Activated CD4-positive, alpha-beta T cell treated with anti-CD3 and anti-CD28 coated beads for 24 hours (primary cell): ENCODE measurements around the gene GARIN5B.
"Not testable (repeated sequence)": the region's sequence is repeated elsewhere in the genome, so short reads cannot be mapped to it uniquely, and the experiment has no call there.

Source experiments
- DNase-seq, 2 donors: peaks; one replicate each; pipeline ENCODE4 v3.0.0-alpha.2; 2020; ENCODE audit warnings: low read depth in 2 of 2

The GARIN5B gene

DNA sequence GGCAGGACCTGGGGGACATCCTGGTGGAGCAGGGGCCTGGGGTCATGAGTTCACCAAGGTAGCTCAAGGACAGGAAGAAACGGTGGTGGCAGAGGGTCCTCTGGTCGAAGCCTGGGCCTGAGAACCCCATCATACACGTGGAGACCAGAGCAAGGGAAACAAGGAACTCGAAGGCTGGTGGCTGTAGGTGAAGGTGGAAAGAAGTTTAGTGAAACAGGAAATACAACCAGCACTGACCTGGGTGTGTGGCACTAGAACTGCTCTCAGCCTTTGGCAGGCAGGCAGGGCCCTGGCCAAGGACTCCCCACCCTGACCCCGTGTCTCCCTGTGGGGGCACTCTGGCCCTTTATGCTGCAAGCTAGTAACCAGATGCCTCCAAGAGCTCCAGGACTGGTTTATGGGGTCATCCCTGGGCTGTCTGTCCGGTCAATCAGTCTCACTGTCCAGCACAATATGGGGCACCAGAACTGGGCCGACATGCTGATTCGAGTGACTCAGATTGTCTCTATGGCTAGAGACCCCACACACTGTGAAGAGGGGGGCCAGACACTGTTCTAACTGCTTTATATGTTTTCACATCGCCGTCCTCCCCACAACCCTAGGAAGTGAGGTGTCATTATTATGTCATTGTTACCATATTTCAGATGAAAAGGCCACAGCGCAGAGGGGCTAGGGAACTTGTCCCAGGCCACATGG lies 12.3 kb downstream of the GARIN5B start:
- no peak for DNase-seq

DNA sequence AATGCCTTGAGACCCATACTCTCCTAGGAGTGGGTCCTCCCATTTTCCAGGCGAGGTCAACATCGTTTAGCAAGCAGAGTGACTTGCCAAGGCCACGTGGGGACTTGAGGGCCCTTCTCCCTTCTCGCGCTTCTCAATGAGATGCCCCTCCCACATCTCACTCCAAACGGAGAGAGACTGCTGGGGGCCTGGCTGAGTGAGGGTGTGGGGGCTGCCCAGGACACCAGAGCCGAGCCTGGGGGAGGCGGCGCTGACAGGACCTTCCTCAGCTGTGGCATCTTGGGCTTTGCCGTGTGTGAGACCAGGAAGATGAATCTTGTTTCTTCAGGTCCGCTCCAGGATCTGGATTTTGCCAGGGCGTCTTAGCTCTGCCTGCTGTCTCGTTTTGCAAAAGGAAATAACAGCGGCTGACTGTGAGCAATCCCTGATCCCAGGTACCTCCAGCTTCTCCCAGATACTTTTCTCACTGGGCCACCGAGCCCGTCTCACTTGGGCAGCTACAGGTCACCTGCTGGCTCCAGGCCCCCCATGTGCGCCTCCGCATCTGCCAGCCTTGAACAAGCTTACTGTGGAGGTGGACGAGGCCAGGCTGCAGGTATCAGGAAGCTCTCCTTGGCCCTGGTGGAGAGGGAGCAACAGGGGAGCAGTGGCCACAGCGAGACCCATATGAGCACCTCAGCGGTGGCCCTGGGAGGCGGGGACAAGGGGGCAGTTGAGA lies 14.6 kb downstream of the GARIN5B start:
- DNase-seq: no peak

DNA sequence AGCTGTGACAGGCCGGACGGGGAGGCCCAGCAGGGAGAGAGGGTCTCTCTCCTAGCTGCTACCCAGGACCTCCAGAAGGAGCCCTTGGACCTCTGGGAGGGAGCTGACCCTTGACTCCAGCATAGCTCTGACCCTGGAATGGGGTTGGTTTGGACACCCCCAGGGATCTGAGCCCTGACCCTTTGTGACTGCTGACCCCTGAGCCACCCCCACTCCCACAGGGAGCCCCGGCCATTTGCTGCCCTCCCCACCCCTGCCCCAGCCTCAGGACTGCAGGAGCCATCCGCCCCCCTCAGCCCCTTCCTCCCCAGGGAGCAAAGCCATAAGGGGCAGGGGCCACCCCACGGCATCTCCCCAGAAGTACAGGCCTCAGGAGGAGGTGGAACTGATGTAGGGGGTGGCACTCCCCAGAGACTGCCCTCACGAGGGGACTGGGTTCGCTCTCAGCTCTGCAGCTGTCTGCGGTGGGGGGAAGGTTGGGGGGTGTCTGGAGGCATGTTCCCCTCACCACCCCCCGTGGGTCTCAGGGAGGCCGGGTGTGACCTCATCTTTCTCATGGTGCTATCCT lies 15.5 kb downstream of the GARIN5B start:
- DNase-seq: no peak

- no peak for DNase-seq
Observed at GRCh38 chr19:55346725-55347441, 16.2 kb downstream of the GARIN5B start.

DNA sequence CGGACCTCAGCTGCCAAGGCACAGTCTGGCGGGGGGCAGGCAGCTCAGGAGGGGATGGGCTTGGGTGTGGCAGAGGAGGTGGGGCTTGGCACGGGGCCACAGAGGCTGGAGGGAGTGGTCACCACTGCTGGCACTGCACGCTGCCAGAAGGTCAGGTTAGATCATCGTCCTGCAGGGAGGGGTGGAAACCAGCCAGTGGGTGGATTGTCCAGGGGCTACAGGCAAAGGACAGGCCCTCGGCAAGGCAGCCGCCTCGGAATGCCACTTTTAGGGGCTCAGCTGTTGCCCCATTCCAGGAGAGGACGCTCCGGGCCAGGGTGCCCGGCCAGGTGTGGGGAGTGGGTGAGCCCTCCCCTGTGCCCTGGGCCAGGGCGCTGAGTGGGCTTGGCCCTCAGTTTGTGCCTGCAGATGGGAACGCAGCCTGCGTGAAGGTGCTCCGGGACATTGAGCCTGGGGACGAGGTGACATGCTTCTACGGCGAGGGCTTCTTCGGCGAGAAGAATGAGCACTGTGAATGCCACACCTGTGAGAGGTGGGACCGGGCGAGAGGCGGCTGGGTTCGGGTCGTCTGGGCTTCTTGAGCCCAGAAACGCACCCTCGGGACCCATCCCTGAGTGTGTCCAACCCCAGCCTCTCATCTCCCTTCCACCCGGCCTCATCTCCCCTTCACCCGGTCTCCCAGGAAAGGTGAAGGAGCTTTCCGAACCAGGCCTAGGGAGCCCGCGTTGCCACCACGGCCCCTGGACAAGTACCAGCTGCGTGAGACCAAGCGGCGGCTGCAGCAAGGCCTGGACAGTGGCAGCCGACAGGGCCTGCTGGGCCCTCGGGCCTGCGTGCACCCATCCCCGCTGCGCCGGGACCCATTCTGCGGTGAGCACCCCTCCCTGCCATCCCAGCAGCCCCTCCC lies 17.0 kb downstream of the GARIN5B start:
- DNase-seq: no peak

DNA sequence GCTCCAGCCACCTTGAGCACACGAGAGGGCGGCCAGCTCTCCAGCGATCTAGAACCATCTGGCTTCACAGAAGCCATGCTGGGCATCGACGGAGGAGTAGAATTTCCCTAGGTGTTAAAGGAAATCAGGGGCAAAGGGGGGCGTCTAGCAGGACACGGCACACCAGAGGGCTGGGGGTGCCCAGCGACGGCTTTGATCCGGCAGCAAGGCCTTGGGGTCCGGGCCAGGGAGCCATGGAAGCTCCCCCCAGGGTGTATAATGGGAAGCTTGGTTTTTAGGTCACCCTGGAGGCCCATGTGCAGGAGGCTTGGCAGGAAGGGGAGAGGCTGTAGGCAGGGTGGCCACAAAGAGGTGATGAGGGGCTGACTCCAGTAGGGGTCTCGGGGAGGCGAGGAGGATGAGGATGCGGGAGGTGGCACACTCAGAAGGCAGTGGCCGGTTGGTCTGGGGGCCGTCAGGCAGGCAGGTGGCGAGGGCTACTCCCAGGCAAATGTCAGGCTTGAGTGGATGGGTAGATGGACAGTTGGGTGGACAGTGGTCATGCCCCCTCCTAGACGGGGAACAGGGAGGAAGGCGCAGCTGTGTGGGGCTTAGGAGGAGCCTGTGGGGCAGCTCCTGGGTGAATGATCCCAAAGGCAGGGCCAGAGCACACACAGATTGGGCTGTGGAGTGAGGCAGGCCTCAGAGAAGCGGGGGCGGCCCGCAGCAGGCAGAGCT lies 17.8 kb downstream of the GARIN5B start:
- no peak for DNase-seq

- no peak for DNase-seq
Observed at GRCh38 chr19:55344444-55344843, 18.6 kb downstream of the GARIN5B start.

DNA sequence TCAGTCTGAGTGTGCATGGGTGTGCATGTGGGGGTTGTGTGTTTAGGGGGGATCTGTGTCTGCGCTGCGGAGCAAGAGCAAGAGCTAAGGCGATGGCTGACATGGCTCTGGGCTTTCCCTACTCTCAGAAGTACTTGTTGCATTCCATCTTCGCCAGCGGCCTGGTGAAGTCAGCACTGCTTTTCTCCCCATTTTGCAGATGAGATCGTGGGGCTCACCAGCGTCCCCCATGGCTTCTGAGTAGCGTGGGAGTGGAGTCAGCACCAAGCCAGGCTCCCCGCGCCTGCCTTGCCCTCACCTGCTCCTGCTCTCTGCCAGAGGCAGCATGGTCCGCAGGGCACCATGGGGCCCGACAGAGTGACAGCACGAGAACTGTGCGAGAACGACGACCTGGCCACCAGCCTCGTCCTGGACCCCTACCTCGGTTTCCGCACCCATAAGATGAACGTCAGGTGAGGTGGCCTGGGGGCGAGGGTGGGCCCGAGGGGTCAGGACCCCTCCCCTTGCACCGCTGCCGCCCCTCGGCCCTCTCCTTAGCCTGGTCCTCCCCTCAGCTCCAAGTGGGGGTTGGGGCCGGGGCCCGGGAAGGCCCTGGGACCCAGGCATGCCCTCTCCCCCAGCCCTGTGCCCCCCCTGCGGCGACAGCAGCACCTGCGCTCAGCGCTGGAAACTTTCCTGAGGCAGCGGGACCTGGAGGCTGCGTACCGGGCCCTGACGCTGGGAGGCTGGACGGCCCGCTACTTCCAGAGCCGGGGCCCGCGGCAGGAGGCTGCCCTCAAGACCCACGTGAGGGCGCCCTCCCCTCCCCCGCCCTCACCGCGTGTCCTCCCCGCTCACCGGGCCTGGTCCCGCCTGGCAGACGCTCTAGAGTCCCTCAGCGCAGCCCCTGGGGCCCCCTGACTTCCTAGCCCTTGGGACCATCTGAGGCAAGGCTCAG lies 21.2 kb downstream of the GARIN5B start:
- no peak for DNase-seq

DNA sequence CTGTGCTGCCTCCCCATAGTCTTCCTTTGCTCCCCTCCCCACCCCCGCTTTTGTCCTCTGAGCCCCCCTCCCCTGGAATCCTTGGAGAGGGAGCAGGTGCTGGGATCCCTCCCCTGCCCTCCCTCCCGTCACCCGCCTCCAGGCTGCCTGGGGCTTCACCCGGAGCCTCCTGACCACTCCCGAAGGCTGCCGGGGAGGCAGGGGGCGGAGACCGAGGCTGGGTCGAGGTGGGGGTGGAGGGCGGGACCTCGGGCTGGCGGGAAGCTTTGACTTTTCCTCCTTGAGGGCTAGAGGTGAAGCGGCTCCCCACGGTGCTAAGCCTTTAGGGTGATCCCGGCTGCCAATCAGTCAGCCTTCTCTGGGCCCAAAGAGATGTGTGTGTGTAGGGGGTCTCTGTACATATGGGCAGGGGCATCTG lies 21.9 kb downstream of the GARIN5B start:
- peak; percentile 42 to 66 for DNase-seq

DNA sequence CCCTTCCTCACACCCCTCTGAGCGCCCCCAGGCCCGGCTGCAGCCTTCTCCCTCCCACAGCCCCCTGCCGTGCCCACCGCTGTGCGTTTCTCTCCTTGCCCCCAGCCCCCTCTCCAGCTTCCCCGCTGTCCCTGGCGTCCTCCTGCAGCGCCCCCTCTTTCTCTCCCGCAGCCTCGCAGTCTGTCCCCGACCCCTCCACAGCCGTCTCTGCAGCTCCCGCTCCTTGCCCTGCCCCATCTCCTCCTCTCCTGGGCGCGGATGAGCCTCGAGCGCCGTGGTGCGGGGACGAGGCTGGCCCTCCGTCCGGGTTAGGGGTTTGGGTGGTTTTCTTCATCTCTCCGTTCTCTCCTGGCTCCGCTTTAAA lies 22.3 kb downstream of the GARIN5B start:
- DNase-seq: no peak

- DNase-seq: no peak
Observed at GRCh38 chr19:55339889-55340783, 22.9 kb downstream of the GARIN5B start.

GRCh38 chr19:55339105-55339888 lies 23.8 kb downstream of the GARIN5B start, which contains the start of gene KMT5C:
KMT5C (plus strand) TSS chr19:55339876; CDS start chr19:55341937, 2,061 bp downstream.
- DNase-seq: peak; percentile 100

DNA sequence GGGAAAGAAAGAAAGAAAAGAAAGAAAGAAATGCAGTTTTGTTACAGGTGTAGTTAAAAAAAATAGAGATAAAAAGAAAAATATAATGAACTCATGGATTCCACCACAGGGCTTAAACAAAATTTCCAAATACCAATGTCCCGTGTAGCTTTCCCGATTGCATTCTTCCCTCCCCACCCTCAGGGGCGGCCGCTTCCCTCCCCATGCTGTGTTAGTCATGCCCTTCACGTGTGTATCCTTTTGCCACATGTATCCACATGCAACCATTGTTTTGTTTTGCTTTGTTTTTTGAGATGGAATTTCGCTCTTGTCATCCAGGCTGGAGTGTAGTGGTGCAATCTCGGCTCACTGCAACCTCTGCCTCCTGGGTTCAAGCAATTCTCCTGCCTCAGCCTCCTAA lies 27.0 kb downstream of the GARIN5B start:
- DNase-seq: no peak

DNA sequence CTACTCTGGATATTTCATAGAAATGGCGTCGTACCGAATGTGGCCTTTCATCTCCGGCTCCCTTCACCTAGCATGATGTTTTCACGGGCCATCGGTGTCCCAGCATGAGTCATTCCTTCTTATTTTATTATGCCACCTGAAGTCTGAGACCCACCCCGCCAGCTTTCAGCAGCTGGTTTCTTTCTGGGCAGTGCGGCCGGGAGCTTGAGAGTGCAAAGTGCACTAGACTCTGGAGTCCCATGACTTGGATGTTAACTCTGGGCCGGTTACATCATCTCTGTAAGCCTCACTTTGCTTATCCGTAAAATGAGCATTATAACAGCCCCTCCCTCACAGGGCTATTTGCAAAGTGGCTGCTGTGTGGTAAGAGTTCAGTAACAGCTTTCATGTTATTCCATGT lies 29.2 kb downstream of the GARIN5B start:
- no peak for DNase-seq

DNA sequence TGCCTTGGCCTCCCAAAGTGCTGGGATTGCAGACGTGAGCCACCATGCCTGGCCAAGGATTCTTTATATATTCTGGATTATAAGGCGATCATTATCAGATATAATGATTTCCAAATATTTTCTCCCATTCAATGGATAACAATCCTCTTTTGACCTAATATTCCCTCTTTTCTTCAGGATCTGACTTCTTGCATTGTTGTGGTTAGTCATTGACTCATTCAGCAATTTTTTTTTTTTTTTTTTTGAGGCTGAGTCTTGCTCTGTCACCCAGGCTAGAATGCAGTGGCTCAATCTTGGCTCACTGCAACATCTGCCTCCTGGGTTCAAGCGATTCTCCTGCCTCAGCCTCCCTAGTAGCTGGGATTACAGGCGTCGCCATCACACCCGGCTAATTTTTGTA lies 33.3 kb downstream of the GARIN5B start:
- not testable (repeated sequence) for DNase-seq

GRCh38 chr19:55328774-55329318 lies 34.2 kb downstream of the GARIN5B start:
- DNase-seq: not testable (repeated sequence)

- DNase-seq: no peak
Observed at GRCh38 chr19:55325172-55325571, 37.9 kb downstream of the GARIN5B start, which contains the start of gene TMEM150B. TMEM150B (minus strand) TSS chr19:55325341; CDS start chr19:55321036, 4,305 bp downstream.
